HG03095 (cell line): ENCODE results near the gene RPS15.

Source experiments
- ATAC-seq: cut with Tn5 transposase; IDR thresholded peaks from one replicate; pipeline ENCODE4 v1.9.1; 2021; ENCODE audit warnings: moderate library complexity; ENCODE audit not compliant: unreplicated experiment

RPS15 gene

DNA sequence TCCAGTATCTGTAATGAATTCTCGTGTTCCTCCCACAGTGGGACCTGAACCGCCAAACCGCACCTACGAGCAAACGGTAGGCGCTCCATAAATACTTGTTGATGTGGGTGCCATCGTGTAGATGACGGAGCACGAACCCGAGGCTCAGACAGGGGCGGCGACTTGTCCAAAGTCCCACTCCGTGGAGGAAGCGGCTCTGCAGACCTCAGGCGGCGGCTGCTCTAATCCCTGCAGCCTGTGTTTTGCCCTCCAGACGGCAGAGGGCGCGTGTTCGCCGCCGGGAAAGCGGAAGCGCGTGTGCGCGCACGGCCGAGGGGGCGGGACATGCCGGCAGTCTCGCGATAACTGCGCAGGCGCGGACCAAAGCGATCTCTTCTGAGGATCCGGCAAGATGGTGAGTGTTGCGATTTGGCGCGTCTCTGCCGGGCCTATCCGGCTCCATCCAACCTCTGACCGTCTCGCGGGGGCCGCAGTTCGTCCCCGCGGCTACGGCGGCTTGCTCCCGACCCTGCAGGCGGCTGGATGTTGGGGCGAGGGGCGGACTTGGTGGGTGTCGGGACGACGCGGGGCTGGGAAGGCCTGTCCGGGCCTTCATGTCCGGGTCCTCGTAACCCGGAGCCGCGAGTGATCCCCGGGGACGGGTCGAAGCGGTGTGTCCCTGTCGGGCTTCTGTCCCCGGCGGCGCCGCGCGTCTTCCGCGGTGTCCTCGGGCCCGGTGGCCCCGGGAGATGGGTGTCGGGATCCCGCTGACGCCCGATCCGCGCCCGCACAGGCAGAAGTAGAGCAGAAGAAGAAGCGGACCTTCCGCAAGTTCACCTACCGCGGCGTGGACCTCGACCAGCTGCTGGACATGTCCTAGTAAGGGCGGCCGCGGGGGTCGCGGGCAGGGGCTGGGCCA is at the start of gene RPS15:
RPS15 (plus strand) TSS at position 362 of the 898 bp plus-strand sequence; CDS start at position 392, 30 bp downstream.
- peak; percentile 61 for ATAC-seq

DNA sequence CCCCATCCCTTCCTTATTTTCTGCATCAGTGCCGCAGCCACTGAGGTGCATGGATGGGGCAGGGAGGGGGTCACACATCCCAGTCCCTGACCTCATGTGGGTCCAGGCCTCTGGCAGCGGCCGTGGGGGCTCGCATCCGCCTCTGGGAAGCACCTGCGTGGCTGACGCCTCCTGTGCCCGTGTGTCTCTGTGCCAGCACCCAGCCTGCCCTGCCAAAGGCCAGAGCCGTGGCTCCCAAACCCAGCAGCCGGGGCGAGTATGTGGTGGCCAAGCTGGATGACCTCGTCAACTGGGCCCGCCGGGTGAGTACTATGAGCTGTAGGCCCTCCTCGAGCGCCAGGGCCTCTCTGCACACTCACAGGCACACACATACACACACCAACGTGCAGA is 49.6 kb upstream of the RPS15 start:
- ATAC-seq, result no peak

DNA sequence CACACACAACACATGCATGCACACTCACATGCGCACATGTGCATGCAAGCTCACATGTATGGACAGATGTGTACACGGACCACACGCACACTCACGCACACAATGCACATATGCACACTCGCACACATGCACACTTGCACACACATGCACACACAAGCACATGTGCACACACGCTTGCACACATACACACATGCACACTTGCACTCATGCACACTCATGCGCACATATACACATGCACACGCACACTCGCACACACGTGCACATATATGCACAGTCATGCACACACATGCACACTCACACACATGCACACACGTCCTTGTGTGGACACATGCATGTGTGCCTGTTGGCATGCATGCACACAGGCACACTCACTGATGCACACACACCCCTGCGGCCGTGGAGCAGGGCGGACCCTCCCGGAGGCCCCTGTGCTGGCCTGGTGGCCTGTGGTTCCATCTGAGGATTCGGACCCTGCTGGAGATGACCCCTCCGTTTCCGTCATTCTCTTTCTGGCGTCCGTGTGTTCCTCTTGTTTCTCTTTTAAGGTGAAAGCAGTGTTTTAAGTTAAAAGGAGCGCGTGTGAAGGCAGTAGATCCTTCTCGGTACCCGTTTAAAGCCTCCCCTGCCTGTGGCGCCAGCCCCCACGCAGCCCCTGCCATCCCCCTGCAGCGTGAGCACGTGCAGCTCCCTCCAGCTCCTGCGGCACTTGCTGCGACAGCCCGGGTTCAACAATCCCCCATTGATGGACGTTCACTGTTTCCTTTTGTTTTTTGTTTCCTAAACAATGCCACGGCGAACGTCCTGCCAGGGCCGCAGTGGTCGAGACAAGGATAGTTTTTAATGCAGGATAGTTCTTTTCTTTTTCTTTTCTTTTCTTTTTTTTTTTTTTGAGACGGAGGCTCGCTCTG is 48.9 kb upstream of the RPS15 start:
- ATAC-seq, result no peak

DNA sequence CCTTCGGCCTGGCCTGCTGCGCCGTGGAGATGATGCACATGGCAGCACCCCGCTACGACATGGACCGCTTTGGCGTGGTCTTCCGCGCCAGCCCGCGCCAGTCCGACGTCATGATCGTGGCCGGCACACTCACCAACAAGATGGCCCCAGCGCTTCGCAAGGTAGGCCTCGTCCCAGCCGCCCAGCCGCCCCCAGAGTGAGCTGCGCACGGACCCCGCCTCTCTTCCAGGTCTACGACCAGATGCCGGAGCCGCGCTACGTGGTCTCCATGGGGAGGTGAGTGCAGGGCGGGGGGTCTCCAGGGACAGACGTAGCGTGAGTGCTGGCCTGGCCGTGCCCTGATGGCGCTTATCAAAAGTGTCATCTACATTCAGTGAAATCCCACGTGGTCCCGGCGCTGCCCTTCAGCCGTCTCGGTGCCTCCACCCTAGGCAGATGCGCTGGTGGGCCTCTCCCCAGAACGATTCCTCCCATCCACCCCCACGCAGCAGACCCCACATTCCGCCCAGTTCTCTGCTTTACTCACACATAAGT is 47.2 kb upstream of the RPS15 start:
- no peak for ATAC-seq

DNA sequence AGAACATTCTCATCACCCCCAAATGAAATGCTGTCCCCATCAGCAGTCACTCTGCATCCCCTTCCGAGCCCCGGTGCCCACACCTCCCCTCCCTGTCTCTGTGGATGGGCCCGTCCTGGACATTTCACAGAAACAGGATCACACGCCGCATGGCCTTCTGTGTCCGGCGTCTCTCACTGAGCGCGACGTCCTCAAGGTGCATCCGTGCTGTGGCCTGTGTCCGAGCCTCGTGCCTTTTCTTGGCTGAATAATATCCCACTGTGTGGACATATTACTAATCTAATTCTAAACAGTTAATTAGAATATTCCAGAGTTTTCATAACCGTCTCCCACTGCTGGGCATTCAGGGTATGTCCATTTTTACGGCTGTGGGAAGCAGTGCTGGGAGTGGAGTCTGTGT is 45.8 kb upstream of the RPS15 start:
- no peak for ATAC-seq

DNA sequence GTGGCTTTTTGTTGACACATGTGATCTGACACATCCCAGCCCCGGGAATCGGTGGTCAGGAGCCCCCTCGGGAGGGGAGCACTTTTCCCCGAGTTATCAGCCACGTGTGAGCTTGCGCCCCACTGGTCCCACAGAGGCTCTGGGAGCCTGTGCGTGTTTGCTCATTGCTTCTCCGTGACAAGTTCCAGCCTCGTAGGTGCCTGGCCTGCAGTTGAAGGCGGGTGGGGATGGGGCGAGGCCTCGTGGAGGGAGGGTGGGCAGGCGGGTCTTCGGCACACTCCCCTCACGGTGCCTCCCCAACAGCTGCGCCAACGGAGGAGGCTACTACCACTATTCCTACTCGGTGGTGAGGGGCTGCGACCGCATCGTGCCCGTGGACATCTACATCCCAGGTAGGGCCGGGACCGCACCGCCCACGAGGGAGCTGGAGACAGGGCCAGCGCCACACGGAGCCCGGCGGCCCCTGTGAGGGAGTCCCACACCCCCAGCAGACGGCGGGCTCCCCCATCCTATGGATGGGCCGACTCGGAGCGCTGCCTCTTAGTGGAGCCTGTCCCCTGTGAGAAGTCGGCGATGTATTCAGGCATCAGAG is 45.2 kb upstream of the RPS15 start:
- no peak for ATAC-seq

DNA sequence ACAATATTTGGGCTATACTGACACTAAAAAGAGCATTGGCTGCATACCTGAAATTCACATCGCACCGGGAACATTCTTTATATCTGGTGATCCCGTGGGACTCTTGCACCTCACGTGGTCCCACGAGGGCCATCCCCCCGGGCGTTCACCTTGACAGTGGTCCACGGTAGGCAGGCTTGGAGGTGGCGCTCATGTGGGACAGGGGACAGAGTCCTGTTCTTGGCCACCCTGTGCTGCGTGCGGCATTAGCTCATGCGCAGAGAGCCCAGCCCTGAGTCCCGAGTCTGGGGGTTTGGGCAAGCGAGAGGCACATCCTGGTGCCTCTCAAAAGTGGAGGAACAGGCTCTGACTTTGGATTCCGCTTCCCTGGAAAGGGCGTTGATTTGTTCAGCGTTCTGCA is 44.4 kb upstream of the RPS15 start:
- ATAC-seq, result no peak

DNA sequence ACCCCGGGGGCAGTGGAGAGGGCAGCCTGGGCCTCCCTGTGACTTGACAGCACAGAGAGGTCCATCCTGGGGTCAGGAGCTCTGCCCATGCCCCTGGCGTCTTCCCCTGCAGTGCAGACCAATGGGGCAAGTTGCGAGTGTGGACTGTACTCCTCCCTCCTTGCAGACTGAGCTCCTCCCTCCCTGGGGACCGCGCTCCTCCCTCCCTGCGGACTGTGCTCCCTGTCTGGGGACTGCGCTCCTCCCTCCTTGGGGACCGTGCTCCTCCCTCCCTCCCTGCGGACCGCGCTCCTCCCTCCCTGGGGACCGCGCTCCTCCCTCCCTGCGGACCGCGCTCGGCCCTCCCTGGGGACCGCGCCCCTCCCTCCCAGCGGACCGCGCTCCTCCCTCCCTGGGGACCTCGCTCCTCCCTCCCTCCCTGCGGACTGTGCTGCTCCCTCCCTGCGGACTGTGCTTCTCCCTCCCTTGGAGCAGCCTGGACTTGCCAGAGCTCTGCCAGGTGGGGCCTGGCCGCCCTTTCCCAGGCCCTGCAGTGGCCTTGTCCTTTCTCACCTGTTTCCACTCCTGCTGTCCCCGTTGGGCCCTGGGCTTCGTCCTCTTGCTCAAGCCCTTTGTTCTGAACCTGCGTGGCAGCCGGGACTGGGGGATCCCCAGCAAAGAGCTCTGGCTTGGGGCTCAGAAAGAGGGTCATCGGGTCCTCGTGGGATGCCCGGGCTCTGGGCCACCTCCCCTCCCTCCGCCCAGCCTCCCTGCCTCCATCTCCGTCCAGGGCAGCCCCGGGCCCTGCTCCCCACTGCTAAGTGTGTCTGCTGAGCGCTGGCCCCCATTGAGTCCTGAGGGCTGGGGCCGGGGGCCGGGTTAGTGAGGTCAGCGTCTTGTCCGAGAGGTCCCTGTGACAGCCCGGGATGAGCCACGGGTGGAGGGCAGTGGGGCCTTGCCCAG is 43.7 kb upstream of the RPS15 start:
- ATAC-seq, result no peak

DNA sequence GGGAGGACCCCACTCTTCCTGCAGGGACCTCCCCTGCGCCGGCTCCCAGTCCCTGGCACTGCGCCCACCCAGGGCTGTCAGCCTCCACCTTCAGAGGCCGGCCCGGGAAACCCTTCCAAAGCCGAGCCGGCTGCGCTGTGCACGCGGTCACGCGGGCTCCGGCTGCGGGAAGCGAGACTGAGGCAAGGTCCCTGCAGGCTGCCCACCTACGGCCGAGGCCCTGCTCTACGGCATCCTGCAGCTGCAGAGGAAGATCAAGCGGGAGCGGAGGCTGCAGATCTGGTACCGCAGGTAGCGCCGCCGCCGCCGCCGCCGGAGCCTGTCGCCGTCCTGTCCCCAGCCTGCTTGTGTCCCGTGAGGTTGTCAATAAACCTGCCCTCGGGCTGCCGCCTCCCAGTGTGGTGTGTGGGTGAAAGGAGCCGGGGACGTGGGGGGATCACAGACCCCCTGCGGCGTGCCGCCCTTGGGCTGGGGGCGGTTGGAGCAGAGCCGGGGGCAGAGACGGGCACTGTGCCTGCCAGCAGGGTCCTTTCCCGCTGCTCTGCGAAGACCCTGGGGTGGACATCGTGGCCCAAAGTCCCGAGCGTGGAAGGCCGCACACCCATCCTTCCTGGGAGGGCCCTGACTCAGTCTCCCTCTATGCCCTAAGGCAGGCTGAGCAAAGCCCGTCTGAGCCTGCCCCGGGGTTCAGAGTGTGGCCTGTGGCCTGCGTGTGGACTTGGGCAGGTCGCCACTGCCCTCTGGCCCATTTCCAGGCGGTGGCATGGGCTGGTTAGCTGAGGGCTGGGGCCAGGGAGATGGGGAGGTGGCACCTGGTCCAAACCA is 42.8 kb upstream of the RPS15 start:
- ATAC-seq, result no peak

DNA sequence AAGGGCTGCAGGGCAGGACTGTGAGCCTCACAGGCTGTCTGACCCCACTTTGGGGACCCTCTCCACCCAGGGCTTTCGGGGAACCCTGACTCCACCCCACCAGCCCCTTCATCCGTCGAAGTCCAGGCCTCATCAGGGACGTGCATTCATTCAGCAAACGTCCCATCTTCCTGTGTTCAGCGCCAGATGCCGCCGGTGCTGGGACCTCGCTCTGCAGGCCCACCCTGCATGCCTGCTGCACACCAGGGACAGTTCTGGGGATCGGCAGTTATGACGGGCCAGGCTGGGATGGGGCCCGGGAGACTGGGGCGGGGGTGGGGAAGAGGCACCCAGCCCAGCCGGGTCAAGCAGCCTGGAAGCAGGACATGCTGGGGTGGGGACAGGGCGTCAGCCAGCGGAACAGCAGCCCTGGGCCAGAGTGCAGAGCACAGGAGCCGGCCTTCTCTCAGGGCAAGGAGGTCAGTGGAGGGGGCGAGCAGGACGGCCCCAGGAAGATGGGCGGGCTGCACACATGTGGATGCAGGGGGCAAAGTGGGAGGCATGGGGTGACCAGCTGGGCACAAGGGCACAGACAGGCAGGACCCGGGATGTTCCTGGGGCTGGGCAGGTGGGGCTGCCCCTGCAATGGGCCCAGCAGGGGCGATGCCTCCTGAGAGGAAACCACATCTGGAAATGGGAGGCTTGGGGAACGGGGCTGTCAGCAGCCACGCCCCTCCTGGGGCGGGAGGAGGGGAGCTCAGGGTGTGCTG is 42.0 kb upstream of the RPS15 start:
- no peak for ATAC-seq

DNA sequence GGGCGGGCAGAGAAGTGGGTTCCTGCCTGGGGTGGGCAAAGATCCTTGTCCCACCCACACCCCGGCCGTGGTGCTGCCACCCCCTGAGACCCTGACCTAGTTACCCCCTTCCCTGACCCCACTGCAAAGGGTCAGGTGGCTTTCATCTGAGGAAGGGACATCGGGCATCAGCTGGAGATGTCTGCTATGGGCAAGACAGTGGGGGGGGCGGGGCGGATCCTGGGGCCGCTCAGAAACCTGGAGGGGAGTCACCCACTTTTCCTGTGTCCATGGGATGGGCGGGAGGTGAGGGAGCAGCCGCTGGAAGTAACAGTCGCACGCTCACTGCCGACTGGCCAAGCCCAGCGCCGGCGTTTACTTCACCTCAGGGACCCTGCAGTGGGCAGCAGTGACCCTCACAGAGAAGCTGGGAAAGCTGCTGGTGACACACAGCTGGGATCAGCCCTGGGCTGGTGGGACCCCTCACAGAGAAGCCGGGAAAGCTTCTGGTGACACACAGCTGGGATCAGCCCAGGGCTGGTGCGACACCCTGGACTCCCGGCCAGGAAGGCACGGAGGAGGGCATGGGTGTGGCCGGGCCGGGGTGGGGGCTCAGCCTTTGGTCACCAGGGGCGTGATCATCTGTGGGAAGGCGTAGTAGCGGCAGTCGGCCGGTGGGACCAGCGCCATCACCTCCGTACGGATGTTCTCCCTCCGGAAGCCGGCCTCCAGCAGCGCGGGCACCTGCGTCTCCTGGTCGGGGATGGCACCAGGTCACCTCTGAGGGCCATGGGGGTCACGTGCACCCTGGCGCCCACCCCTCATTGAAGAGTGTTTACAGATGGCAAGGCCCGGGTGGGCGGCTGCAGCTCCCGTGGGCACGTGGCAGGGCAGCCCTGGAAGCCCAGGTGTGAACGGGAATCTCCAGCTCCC is 41.2 kb upstream of the RPS15 start:
- no peak for ATAC-seq

DNA sequence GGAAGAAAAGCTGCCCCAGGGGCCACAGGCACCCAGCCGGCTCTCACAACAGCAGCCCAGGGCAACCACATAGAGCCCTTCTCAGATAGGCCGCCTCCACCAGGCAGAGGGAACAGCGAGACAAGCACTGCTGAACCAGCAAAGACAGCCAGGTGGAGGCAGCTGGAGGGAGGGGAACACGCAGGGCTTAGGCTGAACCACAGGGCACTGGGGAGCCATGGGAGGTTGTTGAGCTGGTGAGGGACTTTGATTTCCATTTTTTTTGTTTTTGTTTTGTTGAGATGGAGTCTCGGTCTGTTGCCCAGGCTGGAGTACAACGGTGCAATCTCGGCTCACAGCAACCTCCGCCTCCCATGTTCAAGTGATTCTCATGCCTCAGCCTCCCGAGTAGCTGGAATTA is 40.4 kb upstream of the RPS15 start:
- ATAC-seq, result no peak

DNA sequence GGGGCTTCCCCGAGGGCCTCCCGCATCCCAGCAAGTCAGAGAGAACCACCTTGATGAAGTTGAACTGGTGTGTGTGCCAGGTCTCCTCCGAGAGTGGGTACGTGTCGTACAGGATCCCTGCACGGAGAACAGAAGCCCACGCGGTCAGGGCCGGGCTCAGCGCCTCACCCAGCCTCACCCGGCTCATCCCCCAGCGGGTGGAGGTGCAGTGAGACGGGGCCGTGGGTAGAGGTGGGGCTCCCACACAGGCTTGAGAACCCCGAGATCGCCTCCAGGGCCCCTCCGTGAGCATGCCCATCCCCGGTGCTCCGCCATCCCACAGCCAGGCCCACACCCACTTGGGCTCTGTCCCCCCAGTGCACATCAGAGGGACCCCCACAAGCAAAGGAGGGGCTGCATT is 39.1 kb upstream of the RPS15 start:
- no peak for ATAC-seq

DNA sequence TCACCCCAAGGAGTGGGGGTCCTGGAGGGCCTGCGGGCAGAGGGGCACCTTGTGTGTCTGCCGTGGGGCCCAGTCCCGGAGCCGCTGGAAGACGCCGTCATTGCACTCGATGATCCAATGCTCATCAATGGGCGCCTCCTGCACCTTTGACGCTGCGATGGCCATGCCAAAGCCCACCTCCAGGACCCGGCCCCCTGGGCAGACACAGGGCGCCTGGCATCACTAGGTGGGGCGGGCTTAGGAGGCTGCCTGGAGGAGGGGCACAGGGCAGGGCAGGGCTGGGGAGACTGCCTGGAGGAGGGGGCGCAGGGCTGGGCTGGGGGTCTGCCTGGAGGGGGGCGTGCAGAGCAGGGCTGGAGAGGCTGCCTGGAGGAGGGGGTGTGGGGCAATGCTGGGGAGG is 38.5 kb upstream of the RPS15 start:
- ATAC-seq, result no peak

DNA sequence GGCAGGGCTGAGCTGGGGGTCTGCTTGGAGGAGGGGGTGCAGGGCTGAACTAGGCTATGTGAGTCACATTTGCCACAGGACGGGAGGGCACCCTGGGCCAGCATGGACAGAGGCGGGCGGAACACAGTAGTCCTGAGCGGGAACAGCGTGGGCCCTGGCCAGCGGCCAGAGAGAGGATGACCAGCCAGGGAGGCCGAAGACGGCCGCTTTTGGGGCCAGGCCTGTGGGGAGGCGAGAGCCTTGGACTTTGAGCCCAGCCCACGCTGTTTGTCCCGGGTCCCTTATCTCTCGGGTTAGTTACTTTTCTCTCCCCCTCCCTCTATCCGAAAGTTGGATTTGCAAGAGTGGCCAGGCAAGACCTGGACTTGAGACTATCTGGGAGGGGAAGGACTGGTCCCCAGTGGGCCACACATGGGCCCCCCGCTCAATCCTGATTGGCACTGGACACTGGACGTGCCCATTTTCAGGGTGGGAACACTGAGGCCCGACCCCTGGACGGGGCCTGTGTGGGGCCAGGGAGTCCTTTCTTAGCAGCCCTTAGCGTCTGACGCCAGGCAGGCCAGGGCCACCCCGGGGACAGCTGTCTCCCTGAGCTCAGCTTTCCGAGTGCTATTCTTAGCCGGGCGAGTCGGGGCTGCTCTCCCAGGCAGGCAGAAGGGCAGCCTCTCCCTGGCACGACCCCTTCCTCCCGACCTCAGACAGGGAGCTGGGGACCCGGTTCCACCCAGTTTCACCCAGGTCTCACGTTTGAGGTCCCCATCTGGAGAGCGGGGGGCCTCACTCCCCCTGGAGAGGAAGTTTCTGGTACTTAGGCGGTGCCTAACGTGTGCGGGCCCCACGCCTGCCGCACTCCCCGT is 37.7 kb upstream of the RPS15 start:
- no peak for ATAC-seq

DNA sequence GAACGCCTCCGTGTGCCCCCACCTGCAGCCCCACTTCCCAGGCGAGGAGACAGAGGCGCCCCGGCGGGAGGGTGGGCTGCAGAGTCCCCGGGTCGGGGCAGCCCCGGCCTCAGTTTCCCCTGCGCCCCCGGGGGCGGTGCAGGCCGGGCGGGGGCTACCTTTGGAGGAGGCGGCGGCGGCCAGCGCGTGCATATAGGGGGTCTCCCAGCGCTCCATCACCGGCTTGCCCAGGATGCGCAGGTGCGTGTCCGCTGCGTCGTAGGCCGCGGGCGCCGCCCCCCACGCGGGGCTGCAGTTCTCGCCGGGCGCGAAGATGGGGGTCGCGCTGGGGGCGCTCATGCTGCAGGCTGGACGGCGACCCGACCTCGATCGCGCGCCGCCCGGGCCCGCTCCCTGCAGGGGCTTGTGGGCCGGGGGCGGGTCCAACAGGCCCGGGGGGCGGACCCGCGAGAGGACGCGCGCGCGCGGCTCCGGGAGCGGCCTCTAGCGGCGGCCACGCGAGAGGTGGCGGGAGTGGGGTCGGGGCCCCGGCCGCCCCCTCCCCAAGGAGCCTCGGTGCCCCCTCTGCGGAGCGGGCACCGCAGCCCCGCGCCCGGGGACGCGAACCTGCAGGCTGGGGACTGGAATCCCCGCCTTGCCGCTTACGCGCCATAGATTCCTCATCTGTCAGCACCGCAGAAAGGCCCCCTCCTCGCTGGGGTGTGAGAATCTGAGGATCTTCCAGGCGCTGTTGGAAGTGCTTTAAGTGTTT is 36.9 kb upstream of the RPS15 start, which contains the start of gene GAMT:
GAMT (minus strand) TSS at position 405 of the 751 bp plus-strand sequence; CDS start at position 339, 66 bp downstream.
- no peak for ATAC-seq
